GM18868 (cell line): Measurements from ENCODE around the gene SKP2.
A peak's percentile ranks its signal among the peaks of the same experiment; 100 is the strongest.
"Not testable (repeated sequence)": the region's sequence is repeated elsewhere in the genome, so short reads cannot be mapped to it uniquely, and the experiment has no call there.

Experiments used
- ATAC-seq: cut with Tn5 transposase; IDR thresholded peaks from one replicate; pipeline ENCODE4 v1.9.1; 2021; ENCODE audit warnings: mild to moderate bottlenecking, moderate library complexity; ENCODE audit not compliant: unreplicated experiment

The SKP2 gene

GRCh38 chr5:36151434-36152323 lies at the start of gene SKP2, which contains the start of gene LMBRD2:
Gene SKP2 (plus strand): TSS chr5:36152111. CDS start chr5:36152263, 152 bp downstream.
Gene LMBRD2 (minus strand): TSS chr5:36151887. CDS start chr5:36143349, 8,538 bp downstream.
- peak; percentile 98 for ATAC-seq

GRCh38 chr5:36105819-36106218 lies 46.1 kb upstream of the SKP2 start:
- no peak for ATAC-seq

GRCh38 chr5:36108758-36109460 lies 43.0 kb upstream of the SKP2 start:
- ATAC-seq: no peak

- no peak for ATAC-seq
Observed at GRCh38 chr5:36111238-36111637, 40.7 kb upstream of the SKP2 start.

- ATAC-seq: no peak
Observed at GRCh38 chr5:36125868-36126267, 26.0 kb upstream of the SKP2 start.

GRCh38 chr5:36128795-36129194 lies 23.1 kb upstream of the SKP2 start:
- no peak for ATAC-seq

GRCh38 chr5:36129666-36130065 lies 22.2 kb upstream of the SKP2 start:
- not testable (repeated sequence) for ATAC-seq

GRCh38 chr5:36133009-36133408 lies 18.9 kb upstream of the SKP2 start:
- ATAC-seq: not testable (repeated sequence)

GRCh38 chr5:36135988-36136387 lies 15.9 kb upstream of the SKP2 start:
- ATAC-seq: no peak

- ATAC-seq: no peak
Observed at GRCh38 chr5:36136581-36136980, 15.3 kb upstream of the SKP2 start.

GRCh38 chr5:36138900-36139683 lies 12.8 kb upstream of the SKP2 start:
- ATAC-seq: no peak

GRCh38 chr5:36145311-36145710 lies 6.6 kb upstream of the SKP2 start:
- no peak for ATAC-seq

- no peak for ATAC-seq
Observed at GRCh38 chr5:36146390-36146789, 5.5 kb upstream of the SKP2 start.

GRCh38 chr5:36147681-36148080 lies 4.2 kb upstream of the SKP2 start:
- ATAC-seq: no peak

GRCh38 chr5:36150676-36151433 lies 1.1 kb upstream of the SKP2 start:
- peak; percentile 36 for ATAC-seq

- ATAC-seq: no peak
Observed at GRCh38 chr5:36152324-36153297, 700 bp downstream of the SKP2 start.

- no peak for ATAC-seq
Observed at GRCh38 chr5:36153298-36153677, 1.4 kb downstream of the SKP2 start.

GRCh38 chr5:36153726-36154125 lies 1.8 kb downstream of the SKP2 start:
- no peak for ATAC-seq

GRCh38 chr5:36155291-36155690 lies 3.4 kb downstream of the SKP2 start:
- ATAC-seq: no peak
